Omental fat pad (tissue), 4 donors: Measurements from ENCODE around the gene MGMT. TPM values are rescaled to one million over a fixed set of nuclear protein-coding genes. Genes with fewer than 3 reads are reported as not detected.

Experiments
- ATAC-seq: fragments of 150-250 bp; one replicate; pipeline ENCODE4 v1.9.1; 2016; ENCODE audit warnings: mild to moderate bottlenecking, moderate library complexity; ENCODE audit not compliant: low FRiP score
- DNase-seq: peaks from one replicate; pipeline ENCODE4 v3.0.0-alpha.2; 2019; ENCODE audit warnings: low spot score
- total RNA-seq, 4 donors: library from RNA; depleted of rRNA; stranded (reverse); fragments of >200 nt; gene quantifications; one replicate each; pipeline ENCODE4 v1.1.0, GENCODE V29; 2016
- TF ChIP-seq, protein P1 (sequence below), 3 donors: fragments of 450-650 bp; IDR thresholded peaks; one replicate each; pipeline ENCODE4 v1.5.1; 2016 to 2017; ENCODE audit warnings: antibody characterized with exemption in 3 of 3, mild to moderate bottlenecking in 3 of 3, moderate library complexity in 2 of 3

The MGMT gene
- total RNA-seq, 4 donors from 2014 or later: 27.3 to 56.6 (median 35.4) TPM

DNA sequence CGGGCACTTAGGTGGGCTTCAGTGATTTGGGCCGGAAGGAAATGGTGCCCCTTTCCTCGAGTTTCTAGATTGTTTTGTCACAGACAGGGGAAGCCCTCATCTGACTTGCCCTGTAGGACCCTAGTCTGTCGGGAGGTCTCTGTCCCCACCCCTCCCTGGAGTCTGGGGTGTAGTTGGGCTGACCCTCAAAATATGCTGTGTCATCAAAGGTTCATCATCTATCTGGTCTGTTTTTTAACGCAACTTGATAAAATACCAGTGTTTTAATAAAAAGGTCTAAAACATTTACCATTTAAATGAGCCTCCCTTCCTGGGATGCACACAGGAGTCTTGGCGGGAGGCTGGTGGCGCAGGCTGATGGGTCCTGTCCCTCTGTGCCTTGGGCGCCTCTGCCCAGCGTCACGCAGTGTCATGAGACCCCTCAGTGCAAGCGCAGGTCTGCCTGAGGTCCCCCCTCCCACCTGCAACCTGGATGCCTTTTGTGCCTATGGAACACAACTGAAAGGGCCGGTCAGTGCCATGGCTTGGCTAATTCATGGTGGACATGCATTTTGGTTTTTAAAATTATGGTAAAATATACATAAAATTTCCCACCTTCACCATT is 146.4 kb downstream of the MGMT start:
- ATAC-seq (no peak), DNase-seq (no peak)

DNA sequence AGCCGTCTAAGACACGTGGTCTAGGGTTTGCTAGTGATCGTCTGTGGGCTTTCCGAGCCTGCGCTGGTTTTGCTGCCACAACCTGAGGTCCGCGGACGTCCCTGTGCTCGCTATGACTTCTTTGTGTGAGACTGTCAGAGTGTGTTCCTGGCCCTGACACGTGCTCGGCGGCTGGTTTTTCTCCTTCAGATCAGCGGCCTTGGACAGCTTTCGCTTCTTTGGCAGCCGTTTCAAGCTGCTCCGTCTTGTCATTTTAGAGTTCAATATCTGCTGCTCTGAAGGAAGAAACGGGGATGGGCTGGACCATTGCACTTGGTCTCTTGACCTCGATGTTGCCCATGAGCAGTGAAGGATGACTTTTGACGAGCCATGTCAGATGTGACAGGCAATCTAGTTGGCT is 147.3 kb downstream of the MGMT start:
- TF ChIP-seq, protein P1, sequence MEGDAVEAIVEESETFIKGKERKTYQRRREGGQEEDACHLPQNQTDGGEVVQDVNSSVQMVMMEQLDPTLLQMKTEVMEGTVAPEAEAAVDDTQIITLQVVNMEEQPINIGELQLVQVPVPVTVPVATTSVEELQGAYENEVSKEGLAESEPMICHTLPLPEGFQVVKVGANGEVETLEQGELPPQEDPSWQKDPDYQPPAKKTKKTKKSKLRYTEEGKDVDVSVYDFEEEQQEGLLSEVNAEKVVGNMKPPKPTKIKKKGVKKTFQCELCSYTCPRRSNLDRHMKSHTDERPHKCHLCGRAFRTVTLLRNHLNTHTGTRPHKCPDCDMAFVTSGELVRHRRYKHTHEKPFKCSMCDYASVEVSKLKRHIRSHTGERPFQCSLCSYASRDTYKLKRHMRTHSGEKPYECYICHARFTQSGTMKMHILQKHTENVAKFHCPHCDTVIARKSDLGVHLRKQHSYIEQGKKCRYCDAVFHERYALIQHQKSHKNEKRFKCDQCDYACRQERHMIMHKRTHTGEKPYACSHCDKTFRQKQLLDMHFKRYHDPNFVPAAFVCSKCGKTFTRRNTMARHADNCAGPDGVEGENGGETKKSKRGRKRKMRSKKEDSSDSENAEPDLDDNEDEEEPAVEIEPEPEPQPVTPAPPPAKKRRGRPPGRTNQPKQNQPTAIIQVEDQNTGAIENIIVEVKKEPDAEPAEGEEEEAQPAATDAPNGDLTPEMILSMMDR (IDR thresholded peaks at IDR 0.05): no peak
- ATAC-seq (no peak), DNase-seq (no peak)

More for the DNA sequence above, 146.4 kb downstream of the MGMT start:
- TF ChIP-seq, protein P1 (IDR thresholded peaks at IDR 0.05): no peak

DNA sequence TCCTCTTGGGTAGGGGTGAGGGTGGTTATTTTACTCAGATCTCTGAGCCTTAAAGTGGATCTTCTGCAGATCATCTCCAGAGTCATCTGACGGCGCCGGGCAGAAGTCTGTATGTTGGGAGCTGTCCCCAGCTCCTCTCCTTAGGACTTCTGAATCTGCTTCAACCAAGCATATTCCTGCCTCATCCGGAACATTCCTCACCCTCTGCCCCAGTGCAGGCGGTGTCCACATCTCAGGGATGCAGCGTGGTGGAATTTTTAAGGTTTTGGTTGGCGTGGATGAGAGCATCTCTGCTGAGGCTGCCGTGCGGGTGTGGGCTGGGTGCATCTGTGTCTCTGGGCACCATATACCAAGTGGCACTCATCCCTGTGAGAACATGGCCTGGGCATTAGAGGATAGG is 148.3 kb downstream of the MGMT start:
- TF ChIP-seq, protein P1 (IDR thresholded peaks at IDR 0.05): no peak
- DNase-seq (no peak), ATAC-seq (no peak)

DNA sequence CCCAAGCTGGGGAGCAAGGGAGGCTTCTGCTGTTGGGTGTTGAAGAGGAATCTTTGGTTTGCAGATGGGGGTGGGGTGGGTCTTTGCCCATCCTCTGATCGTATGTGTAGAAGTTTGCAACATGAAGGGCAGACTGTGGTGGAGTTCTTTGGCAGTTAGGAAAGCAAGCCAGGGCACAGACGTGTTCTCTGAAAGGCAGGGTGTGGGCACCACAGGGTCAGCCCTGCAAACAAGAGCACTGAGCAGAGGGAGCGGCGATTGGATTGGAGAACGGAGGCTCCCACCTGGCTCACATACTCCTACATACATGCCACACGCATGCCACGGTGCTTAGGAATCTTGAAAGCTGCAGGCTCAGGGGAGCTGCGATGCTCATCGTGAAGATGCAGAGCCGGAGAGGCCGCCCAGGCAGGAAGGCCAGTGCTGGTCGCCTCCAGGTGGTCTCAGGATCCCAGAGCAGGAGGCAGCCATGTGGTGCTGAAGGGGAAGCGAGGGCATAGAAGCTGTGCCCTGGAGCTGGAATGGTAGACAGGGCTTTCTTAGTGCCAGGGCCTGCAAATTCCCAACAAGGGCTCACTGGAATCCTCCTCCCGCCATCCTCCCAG is 149.0 kb downstream of the MGMT start:
- DNase-seq: no peak
- TF ChIP-seq, protein P1 (IDR thresholded peaks at IDR 0.05): no peak
- no peak for ATAC-seq

DNA sequence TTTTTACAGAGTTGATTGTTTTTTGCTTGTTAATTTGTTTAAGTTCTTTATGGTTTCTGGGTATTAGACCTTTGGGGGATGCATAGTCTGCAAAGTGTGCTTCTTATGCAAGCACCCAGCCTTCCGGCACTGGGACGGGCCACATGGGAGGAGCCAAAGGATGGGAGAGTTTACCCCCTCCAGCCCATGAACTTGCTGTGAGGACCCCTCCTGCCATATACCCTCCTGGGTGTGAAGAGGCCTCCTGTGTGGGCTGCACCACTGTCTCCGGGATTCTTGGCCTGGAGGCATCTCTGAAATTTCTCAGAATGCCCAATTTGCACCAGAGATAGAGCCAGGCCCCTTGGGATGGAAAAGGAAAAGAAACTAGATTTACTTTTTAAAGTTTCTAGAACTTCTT is 150.7 kb downstream of the MGMT start:
- ATAC-seq: no peak
- no peak for DNase-seq
- TF ChIP-seq, protein P1 (IDR thresholded peaks at IDR 0.05): no peak

DNA sequence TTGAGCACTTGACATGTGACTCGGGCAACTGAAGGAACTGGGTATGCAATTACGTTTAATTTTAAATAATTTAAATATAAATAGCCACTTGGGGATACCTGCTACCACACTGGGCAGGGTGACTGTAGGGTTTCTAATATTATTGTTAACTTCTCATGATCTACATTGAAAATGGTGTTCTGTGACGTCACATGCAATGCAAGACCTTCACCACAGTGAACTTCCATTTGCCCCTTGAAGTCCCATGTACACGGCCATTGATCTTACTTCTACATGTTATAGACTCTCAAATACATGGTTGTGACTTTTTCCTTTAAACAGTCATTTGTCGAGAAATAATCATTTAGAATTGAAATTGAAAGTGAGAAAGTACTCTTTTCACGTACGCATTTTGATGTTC is 154.0 kb downstream of the MGMT start:
- ATAC-seq (no peak), DNase-seq (no peak)
- TF ChIP-seq, protein P1 (IDR thresholded peaks at IDR 0.05): no peak

DNA sequence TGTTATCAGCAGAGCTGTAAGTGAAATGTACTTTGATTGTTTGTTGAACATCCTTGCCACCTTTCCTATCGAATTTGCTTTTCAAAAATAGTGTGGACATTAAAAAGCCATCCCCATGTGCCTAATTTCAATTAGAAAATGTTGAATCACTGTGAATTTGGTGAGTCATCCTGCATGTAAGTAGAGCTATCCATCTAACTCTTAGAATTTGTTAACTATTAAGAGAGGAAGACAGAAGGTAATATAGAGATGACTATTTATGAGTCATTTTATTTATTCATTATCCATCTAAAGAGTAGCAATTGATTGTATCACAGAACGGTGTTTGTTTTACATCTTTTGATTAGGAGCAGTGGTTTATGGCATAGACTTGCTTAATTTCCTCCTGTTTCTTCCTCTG is 154.7 kb downstream of the MGMT start:
- TF ChIP-seq, protein P1 (IDR thresholded peaks at IDR 0.05): no peak
- DNase-seq (no peak), ATAC-seq (no peak)
